ENCODE data around the gene TXN2.

GRCh38 chr22:36425977-36426523, 55.4 kb downstream of the TXN2 start:
- TF ChIP-seq POLR2A (IDR thresholded peaks at IDR 0.05; ENCODE audit: borderline replicate concordance, extremely low read depth, insufficient read depth, insufficient read length) (no peak), RAD21 (IDR thresholded peaks at IDR 0.05; ENCODE audit: low read depth) (no peak), EZH2phosphoT487 (IDR thresholded peaks at IDR 0.05; ENCODE audit: borderline replicate concordance) (no peak), FOSL1 (IDR thresholded peaks at IDR 0.05; ENCODE audit: low read depth) (no peak), CTCF (IDR thresholded peaks at IDR 0.05 in 2 of 3, conservative IDR thresholded peaks at IDR 0.05 in 1 of 3; ENCODE audit: borderline replicate concordance in 1 of 3, insufficient read depth in 1 of 3, low read depth in 2 of 3, low read length in 2 of 3) (no peak), CBX3 (IDR thresholded peaks at IDR 0.05; ENCODE audit: low read depth) (no peak), TCF7L2 (IDR thresholded peaks at IDR 0.05; ENCODE audit: borderline replicate concordance, extremely low read depth, insufficient read depth, insufficient read length) (no peak), EZH2 (IDR thresholded peaks at IDR 0.05) (no peak), CEBPB (IDR thresholded peaks at IDR 0.05; ENCODE audit: low read depth) (no peak), YY1 (IDR thresholded peaks at IDR 0.05; ENCODE audit: extremely low read depth, insufficient replicate concordance, low read depth, low read length) (no peak), MAX (IDR thresholded peaks at IDR 0.05) (no peak)
